ENCODE measurements around the gene FBXW11.
"Not testable (repeated sequence)": the region's sequence is repeated elsewhere in the genome, so short reads cannot be mapped to it uniquely, and the experiment has no call there.

FBXW11 gene

DNA sequence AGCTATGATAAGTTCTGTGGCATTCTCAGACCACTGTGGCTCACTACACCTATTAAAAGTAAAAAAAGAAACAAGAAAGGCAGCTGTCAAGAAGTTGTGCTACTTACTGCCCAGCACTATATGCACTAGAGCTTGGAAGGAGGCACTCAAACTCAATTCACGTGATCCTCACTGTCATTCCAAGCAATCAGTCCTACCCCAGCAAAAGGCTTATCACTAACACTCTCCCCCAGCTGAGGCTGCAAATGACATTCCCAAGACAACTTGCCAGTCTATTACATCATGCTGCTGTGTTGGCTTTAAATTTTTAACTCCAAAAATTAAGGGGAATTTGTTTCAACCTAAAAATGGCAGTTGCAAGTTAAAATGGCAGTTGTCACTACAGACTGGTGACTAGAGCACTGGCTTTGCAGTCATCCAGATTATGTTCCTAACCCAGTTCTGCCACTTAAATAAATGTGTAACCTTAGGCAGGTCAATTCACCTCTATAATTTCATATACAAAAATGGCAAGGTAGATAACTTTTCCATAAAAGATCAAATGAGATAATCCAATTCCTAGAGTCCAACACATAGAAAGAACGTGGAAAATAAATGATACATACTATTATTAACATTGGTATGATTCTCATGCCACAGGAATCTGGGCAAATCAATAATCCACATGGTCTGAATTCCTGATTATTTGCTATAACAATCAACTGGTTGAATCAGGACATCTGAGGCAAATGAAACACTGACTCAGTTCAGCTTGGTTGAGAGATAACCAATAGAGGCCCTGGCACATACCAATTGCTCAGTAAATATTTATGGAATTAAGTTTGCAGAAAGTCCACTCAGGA lies 52.4 kb downstream of the FBXW11 start:
- peak; percentile 22 for DNase-seq (ENCODE audit: low read depth)

- DNase-seq (ENCODE audit: low read depth) = no peak
Measured at GRCh38 chr5:171952021-171952420, 54.4 kb downstream of the FBXW11 start.

- no peak for DNase-seq (ENCODE audit: low read depth)
Measured at GRCh38 chr5:171951218-171951617, 55.2 kb downstream of the FBXW11 start.

DNA sequence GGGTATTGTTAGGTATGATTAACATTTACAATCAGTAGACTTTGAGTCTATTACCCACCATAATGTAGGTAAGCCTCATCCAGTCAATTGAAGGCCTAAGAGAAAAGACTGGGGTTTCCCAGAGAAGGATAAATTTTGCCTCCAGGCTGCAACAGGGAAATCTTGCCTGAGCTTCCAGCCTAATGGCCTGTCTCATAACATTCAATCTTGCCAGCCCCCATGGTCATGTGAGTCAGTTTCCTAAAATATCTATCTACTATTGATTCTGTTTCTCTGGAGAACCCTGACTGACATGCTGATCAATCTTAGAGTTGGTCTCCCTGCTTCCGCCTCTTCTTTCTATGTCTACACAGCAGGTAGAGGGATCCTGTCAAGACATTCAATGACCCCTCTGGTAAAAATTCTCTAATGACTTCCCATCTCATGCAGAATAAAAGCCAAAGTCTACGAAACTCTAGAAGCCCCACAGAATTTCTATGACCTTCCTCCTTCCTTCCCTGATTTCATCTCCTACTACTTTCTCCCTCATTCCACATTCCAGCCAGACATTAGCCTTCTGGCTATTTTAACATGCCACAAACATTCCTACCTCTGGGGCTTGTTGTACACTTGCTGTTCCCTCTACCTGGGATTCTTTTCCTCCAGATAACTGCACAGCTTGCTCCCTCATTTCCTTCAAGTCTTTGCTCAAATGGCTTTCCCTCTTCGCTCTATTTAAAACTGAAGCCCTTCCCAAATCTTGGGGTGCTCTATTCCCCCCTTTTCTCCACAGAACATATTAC lies 60.2 kb downstream of the FBXW11 start:
- no peak for DNase-seq (ENCODE audit: low read depth)

DNA sequence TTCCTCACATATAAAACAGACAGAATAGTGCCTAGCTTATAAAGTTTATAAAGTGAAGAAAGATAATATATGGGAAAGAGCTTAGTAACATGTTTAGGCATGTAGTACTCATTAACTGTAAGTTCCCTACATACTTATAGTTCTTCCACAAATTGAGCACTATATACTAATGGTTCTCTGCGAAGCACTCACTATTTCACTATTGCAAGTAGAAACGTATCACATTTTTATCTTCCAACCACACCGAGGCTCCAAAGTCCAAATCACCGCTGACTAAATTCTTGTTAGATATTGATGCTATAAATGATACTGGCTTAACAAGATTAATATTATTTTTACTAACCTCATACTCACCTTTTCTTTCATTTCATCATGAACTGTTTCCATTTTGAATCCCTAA lies 61.0 kb downstream of the FBXW11 start:
- no peak for DNase-seq (ENCODE audit: low read depth)

GRCh38 chr5:171945066-171945465 lies 61.4 kb downstream of the FBXW11 start:
- DNase-seq (ENCODE audit: low read depth) = no peak

DNA sequence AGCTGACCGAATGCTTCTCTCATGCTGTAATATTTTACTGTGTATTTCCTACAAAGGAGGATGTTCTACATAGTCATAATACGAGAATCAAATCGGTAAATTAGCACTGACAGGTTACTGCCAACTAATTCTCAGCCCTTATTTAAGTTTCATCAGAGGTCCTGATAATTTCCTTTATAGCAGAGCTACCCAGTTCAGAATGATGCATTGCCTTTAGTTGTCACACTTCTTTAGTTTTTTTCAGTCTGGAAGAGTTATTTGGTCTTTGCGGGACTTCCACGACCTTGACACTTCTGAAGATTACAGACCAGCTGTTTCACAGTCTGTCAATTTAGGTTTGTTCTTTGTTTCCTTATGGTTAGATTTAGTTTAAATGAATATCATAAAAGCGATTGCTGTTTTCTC lies 64.3 kb downstream of the FBXW11 start:
- not testable (repeated sequence) for DNase-seq (ENCODE audit: low read depth)

- not testable (repeated sequence) for DNase-seq (ENCODE audit: low read depth)
Measured at GRCh38 chr5:171941675-171942074, 64.8 kb downstream of the FBXW11 start.

GRCh38 chr5:171941275-171941674 lies 65.2 kb downstream of the FBXW11 start:
- not testable (repeated sequence) for DNase-seq (ENCODE audit: low read depth)

- no peak for DNase-seq (ENCODE audit: low read depth)
Measured at GRCh38 chr5:171939951-171940350, 66.5 kb downstream of the FBXW11 start.

DNA sequence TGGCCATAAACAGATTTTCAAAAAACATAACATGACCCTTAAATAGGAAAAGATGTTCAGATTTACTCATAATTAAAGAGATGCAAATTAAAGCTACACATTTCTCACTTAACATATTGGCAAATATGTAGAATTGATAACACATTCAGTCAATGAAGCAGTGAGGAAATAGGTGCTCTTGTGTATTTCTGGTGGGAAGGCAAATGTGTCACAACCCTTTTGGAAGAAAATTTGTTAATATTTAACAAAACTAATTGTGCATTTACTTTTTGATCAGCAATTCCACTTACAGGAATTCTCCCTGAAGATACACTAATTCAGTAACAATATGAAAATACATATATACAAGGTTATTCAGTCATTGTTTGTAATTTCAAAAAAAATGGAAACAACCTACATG lies 68.1 kb downstream of the FBXW11 start:
- no peak for DNase-seq (ENCODE audit: low read depth)

DNA sequence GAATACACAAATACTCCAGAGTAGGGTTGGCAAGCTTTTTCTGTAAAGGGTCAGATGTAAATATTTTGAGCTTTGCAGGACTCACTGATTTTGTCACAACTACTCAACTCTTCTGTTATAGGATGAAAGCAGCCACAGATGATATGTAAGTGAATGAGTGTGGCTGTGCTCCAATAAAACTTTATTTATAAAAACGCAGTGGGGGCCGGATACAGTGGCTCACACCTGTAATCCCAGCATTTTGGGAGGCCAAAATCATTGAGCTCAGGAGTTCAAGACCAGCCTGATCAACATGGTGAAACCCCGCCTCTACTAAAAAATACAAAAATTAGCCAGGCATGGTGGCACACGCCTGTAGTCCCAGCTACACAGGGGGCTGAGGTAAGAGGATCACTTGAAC lies 69.1 kb downstream of the FBXW11 start:
- DNase-seq (ENCODE audit: low read depth) = no peak

DNA sequence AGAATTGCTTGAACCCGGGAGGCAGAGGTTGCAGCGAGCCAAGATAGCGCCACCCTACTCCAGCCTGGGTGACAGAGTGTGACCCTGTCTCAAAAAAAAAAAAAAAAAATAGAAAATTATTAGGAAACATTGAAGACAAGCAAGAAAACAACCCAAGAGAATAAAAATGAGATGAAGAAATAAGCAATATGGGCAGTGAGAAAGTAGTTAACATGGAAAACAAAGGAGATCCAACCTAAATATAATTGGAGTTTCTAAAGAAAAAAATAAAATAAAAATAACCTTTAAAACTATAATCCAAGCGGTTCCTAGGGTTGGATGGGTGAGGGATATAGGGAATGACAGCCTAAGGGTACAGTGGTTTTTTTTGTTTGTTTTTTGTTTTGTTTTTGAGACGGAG lies 71.9 kb downstream of the FBXW11 start:
- DNase-seq (ENCODE audit: low read depth) = no peak

- no peak for DNase-seq (ENCODE audit: low read depth)
Measured at GRCh38 chr5:171931163-171931562, 75.3 kb downstream of the FBXW11 start.

DNA sequence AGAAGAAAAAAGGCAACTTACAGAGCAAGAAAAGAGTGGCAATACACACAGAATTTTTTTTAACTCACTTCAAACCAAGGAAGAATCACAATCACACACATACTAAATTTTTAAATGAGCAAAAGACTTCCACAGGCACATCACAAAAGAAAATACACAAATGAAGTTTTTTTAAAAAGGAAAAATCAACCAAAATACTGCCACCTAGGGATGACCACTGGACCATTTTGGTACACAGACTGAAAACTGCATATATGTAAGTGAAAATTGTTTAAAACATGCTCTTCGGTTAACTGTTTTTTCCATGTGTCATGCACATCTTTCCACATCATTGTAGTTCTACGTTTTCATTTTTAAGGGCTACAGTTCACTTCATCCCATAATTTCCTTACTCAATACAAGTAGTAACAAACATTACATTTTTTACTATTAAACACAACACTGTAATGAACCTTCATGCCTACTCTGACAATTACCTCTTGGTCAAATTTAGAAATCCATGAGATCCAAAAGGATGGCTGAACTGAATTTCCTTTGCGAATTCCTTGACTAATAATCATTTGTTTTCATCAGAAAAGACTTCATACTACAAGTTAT lies 79.0 kb downstream of the FBXW11 start:
- DNase-seq (ENCODE audit: low read depth) = no peak

- DNase-seq (ENCODE audit: low read depth) = no peak
Measured at GRCh38 chr5:171926311-171926710, 80.1 kb downstream of the FBXW11 start.

GRCh38 chr5:171924493-171925122 lies 81.8 kb downstream of the FBXW11 start:
- no peak for DNase-seq (ENCODE audit: low read depth)

DNA sequence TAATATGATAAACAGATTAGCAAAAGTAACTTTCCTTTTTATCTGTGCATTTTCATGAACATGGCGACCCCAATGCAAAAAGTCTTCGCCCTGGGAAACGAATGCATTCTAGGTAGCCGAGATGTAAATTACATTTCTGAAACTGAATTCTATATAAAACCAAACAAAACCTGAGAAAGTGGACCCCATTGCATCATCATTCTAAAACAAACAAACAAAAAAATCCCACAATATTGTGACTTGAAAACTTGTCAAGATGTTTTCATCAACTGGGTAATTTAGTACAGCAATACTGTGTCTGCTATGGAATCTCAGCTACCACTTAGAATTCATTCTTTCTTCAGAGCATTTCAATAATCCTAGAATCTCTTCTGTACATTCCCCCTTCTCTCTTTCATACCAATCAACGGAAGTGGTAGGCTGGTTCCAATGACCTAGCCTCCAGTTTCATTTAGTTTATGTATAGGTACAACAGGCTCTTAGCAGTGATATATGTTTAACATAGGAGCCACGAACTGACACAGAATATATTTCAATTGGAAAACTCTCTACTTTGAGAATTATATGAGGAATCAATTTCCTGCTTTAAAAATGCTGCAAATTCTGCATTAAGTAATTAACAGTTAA lies 85.6 kb downstream of the FBXW11 start:
- DNase-seq (ENCODE audit: low read depth) = no peak

DNA sequence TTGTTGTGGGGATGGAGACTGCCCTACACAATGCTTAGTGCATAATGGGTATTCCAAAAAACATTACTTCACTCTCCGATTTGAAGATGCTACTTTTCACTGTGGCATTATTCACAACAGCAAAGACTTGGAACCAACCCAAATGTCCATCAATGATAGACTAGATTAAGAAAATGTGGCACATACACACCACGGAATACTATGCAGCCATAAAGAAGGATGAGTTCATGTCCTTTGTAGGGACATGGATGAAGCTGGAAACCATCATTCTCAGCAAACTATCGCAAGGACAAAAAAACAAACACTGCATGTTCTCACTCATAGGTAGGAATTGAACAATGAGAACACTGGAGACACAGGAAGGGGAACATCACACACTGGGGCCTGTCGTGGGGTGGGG lies 90.7 kb downstream of the FBXW11 start:
- not testable (repeated sequence) for DNase-seq (ENCODE audit: low read depth)

GRCh38 chr5:171914726-171915338 lies 91.6 kb downstream of the FBXW11 start:
- no peak for DNase-seq (ENCODE audit: low read depth)

DNA sequence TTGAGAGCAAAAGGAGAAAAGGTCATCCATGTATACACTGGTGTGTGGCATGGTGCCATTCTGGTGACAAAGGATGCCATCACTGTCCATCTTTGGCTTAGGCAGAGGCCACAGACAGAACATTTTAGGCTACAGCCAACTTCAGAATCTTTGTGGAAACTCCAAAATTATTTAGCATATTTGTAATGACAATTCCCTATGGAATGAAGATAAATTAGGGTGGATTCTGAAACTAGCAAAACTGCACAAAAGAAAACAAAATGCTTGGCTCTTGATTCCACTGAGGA lies 92.5 kb downstream of the FBXW11 start:
- no peak for DNase-seq (ENCODE audit: low read depth)

GRCh38 chr5:171911152-171911551 lies 95.3 kb downstream of the FBXW11 start:
- DNase-seq (ENCODE audit: low read depth) = no peak

Data from fibroblast of the conjunctiva (primary cell).